GM23338 (cell line): ENCODE measurements around the gene ZNF236. TPM values are rescaled to one million over a fixed set of nuclear protein-coding genes. Genes with fewer than 3 reads are reported as not detected.

ENCODE experiments used
- ATAC-seq: fragments of 200-7000 bp; cut with Tn5 transposase; 3 replicates; pipeline ENCODE4 v1.9.1; 2020
- DNase-seq: peaks from one replicate; pipeline ENCODE4 v3.0.0-alpha.2; 2015; ENCODE audit warnings: low spot score
- H2AFZ ChIP-seq: fragments of 200-600 bp; sonication (generic); 2 replicates; pipeline ENCODE4 v1.8.0; 2016; ENCODE audit warnings: antibody characterized with exemption, mild to moderate bottlenecking, moderate library complexity
- H3F3A ChIP-seq: fragments of 200-600 bp; sonication (generic); replicated peaks from 2 replicates; pipeline ENCODE4 v1.8.0; 2017; ENCODE audit warnings: antibody characterized with exemption, mixed run types, low read depth
- H3K27ac ChIP-seq: fragments of 200-600 bp; sonication (generic); 2 replicates; pipeline ENCODE4 v1.6.1; 2016; ENCODE audit warnings: low read depth
- H3K27me3 ChIP-seq: fragments of 200-600 bp; sonication (generic); 2 replicates; pipeline ENCODE4 v1.8.0; 2016; ENCODE audit warnings: mild to moderate bottlenecking, mixed run types, moderate library complexity; ENCODE audit not compliant: insufficient read depth
- H3K36me3 ChIP-seq: fragments of 200-600 bp; sonication (generic); 2 replicates; pipeline ENCODE4 v1.8.0; 2016; ENCODE audit warnings: mild to moderate bottlenecking; ENCODE audit not compliant: insufficient read depth
- H3K4me1 ChIP-seq: fragments of 200-600 bp; sonication (generic); 2 replicates; pipeline ENCODE4 v1.8.0; 2016; ENCODE audit warnings: mild to moderate bottlenecking, moderate library complexity; ENCODE audit not compliant: insufficient read depth
- H3K4me2 ChIP-seq: fragments of 200-600 bp; sonication (generic); 2 replicates; pipeline ENCODE4 v1.7.1; 2017; ENCODE audit warnings: mixed run types
- H3K4me3 ChIP-seq: fragments of 200-600 bp; sonication (generic); 2 replicates; pipeline ENCODE4 v1.6.1; 2016; ENCODE audit warnings: mixed run types
- H3K79me2 ChIP-seq: fragments of 200-600 bp; sonication (generic); replicated peaks from 2 replicates; pipeline ENCODE4 v1.8.0; 2017; ENCODE audit warnings: mild to moderate bottlenecking; ENCODE audit not compliant: insufficient read depth
- H3K9me2 ChIP-seq: fragments of 200-600 bp; sonication (generic); 2 replicates; pipeline ENCODE4 v1.8.0; 2017; ENCODE audit not compliant: insufficient read depth
- H4K20me1 ChIP-seq: fragments of 200-600 bp; sonication (generic); replicated peaks from 2 replicates; pipeline ENCODE4 v1.8.0; 2017; ENCODE audit warnings: mild to moderate bottlenecking; ENCODE audit not compliant: insufficient read depth
- H3K27ac Mint-ChIP-seq: 2 replicates; pipeline ENCODE4 v1.8.0; 2020; ENCODE audit warnings: inconsistent platforms, mild to moderate bottlenecking, moderate library complexity, mixed read lengths
- H3K27me3 Mint-ChIP-seq: 3 replicates; pipeline ENCODE4 v1.8.0; 2022; ENCODE audit warnings: low read depth, mild to moderate bottlenecking, moderate library complexity, mixed read lengths, inconsistent platforms; ENCODE audit not compliant: insufficient read depth, poor library complexity
- H3K36me3 Mint-ChIP-seq: 3 replicates; pipeline ENCODE4 v1.8.0; 2021; ENCODE audit warnings: low read depth, mild to moderate bottlenecking, inconsistent platforms, moderate library complexity, mixed read lengths
- H3K4me1 Mint-ChIP-seq: 3 replicates; pipeline ENCODE4 v1.8.0; 2020; ENCODE audit warnings: mild to moderate bottlenecking, inconsistent platforms, mixed read lengths
- H3K4me3 Mint-ChIP-seq: 3 replicates; pipeline ENCODE4 v1.8.0; 2021; ENCODE audit warnings: moderate library complexity, mild to moderate bottlenecking, inconsistent platforms, mixed read lengths
- H3K9me3 Mint-ChIP-seq: 3 replicates; pipeline ENCODE4 v1.8.0; 2020; ENCODE audit warnings: moderate library complexity, mild to moderate bottlenecking, inconsistent platforms, mixed read lengths
- CREB1 ChIP-seq: fragments of 250-450 bp; sonication (Bioruptor Pico); IDR thresholded peaks from 2 replicates; pipeline ENCODE4 v1.5.0; 2020; ENCODE audit warnings: low read depth, mild to moderate bottlenecking, moderate library complexity
- EZH2 ChIP-seq: fragments of 200-600 bp; sonication (generic); IDR thresholded peaks from one replicate; pipeline ENCODE4 v1.8.0; 2017; ENCODE audit warnings: antibody characterized with exemption, mild to moderate bottlenecking, low read depth; ENCODE audit not compliant: unreplicated experiment
- EZH2phosphoT487 ChIP-seq: fragments of 200-600 bp; sonication (generic); IDR thresholded peaks from one replicate; pipeline ENCODE4 v1.8.1; 2018; ENCODE audit warnings: antibody characterized with exemption; ENCODE audit not compliant: unreplicated experiment
- JUNB ChIP-seq: IDR thresholded peaks from one replicate; pipeline ENCODE4 v1.6.1; 2016; ENCODE audit warnings: antibody characterized with exemption; ENCODE audit not compliant: unreplicated experiment
- STAT1 ChIP-seq: IDR thresholded peaks from one replicate; pipeline ENCODE4 v1.6.1; 2016; ENCODE audit warnings: antibody characterized with exemption; ENCODE audit not compliant: unreplicated experiment
- ZNF331 ChIP-seq: fragments of 250-450 bp; sonication (Bioruptor Pico); IDR thresholded peaks from 2 replicates; pipeline ENCODE4 v1.5.0; 2020; ENCODE audit warnings: low read depth, mild to moderate bottlenecking, moderate library complexity
- polyA plus RNA-seq: library from polyadenylated mRNA; unstranded; fragments of >200 nt; fragmentation: Nextera tagmentation; extraction: Ambion mirVana; gene quantifications from 2 replicates; pipeline ENCODE4 v1.2.1, GENCODE V29; 2016
- total RNA-seq: library from RNA; depleted of rRNA; stranded (reverse); fragments of >200 nt; shearing (Covaris generic); gene quantifications from 2 replicates; pipeline ENCODE4 v1.2.3, GENCODE V29; 2014
- TF ChIP-seq, protein P1 (sequence below): fragments of 250-450 bp; sonication (Bioruptor Pico); IDR thresholded peaks from 2 replicates; pipeline ENCODE4 v1.5.0; 2020; ENCODE audit warnings: mild to moderate bottlenecking, moderate library complexity
- TF ChIP-seq, protein P2 (sequence below): IDR thresholded peaks from one replicate; pipeline ENCODE4 v1.6.1; 2018; ENCODE audit warnings: antibody characterized with exemption; ENCODE audit not compliant: unreplicated experiment
- TF ChIP-seq, protein P3 (sequence below), 2 experiments: fragments of 200-600 bp in 1 of 2; sonication (generic) in 1 of 2; conservative IDR thresholded peaks; 2 replicates each; pipeline versions ENCODE4 v1.5.1 to v1.6.1; 2016 to 2017; ENCODE audit warnings: antibody characterized with exemption in 2 of 2, low read depth in 2 of 2, mild to moderate bottlenecking in 2 of 2, moderate library complexity in 1 of 2

Gene ZNF236
- total and polyA plus RNA-seq, 2 experiments from 2014 or later, result 8.9 to 16.3 TPM

DNA sequence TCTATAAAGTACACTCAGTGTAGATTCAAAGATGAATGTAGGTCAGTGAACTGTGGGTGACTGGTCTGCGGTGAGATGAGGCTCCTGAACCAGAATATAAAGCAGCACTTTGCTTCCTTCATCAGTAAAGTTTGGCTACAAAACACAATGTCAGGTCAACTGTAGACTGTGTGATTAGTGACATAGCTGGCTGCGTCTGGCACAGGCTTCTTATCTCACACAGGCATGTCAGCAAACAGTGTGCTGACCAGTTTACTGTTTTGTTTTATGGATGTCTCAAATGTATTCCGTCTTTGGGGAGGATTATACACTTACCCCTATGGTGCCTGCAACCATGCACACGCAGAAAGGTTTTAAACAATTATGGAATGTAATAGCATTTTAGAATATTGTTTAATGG is 87.1 kb downstream of the ZNF236 start (continued):
- TF ChIP-seq, protein P1, sequence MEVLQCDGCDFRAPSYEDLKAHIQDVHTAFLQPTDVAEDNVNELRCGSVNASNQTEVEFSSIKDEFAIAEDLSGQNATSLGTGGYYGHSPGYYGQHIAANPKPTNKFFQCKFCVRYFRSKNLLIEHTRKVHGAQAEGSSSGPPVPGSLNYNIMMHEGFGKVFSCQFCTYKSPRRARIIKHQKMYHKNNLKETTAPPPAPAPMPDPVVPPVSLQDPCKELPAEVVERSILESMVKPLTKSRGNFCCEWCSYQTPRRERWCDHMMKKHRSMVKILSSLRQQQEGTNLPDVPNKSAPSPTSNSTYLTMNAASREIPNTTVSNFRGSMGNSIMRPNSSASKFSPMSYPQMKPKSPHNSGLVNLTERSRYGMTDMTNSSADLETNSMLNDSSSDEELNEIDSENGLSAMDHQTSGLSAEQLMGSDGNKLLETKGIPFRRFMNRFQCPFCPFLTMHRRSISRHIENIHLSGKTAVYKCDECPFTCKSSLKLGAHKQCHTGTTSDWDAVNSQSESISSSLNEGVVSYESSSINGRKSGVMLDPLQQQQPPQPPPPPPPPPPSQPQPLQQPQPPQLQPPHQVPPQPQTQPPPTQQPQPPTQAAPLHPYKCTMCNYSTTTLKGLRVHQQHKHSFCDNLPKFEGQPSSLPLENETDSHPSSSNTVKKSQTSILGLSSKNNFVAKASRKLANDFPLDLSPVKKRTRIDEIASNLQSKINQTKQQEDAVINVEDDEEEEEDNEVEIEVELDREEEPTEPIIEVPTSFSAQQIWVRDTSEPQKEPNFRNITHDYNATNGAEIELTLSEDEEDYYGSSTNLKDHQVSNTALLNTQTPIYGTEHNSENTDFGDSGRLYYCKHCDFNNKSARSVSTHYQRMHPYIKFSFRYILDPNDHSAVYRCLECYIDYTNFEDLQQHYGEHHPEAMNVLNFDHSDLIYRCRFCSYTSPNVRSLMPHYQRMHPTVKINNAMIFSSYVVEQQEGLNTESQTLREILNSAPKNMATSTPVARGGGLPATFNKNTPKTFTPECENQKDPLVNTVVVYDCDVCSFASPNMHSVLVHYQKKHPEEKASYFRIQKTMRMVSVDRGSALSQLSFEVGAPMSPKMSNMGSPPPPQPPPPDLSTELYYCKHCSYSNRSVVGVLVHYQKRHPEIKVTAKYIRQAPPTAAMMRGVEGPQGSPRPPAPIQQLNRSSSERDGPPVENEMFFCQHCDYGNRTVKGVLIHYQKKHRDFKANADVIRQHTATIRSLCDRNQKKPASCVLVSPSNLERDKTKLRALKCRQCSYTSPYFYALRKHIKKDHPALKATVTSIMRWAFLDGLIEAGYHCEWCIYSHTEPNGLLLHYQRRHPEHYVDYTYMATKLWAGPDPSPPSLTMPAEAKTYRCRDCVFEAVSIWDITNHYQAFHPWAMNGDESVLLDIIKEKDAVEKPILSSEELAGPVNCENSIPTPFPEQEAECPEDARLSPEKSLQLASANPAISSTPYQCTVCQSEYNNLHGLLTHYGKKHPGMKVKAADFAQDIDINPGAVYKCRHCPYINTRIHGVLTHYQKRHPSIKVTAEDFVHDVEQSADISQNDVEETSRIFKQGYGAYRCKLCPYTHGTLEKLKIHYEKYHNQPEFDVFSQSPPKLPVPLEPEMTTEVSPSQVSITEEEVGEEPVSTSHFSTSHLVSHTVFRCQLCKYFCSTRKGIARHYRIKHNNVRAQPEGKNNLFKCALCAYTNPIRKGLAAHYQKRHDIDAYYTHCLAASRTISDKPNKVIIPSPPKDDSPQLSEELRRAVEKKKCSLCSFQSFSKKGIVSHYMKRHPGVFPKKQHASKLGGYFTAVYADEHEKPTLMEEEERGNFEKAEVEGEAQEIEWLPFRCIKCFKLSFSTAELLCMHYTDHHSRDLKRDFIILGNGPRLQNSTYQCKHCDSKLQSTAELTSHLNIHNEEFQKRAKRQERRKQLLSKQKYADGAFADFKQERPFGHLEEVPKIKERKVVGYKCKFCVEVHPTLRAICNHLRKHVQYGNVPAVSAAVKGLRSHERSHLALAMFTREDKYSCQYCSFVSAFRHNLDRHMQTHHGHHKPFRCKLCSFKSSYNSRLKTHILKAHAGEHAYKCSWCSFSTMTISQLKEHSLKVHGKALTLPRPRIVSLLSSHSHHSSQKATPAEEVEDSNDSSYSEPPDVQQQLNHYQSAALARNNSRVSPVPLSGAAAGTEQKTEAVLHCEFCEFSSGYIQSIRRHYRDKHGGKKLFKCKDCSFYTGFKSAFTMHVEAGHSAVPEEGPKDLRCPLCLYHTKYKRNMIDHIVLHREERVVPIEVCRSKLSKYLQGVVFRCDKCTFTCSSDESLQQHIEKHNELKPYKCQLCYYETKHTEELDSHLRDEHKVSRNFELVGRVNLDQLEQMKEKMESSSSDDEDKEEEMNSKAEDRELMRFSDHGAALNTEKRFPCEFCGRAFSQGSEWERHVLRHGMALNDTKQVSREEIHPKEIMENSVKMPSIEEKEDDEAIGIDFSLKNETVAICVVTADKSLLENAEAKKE (CRISPR knock-in tag), result no peak
- TF ChIP-seq JUNB (no peak), EZH2phosphoT487 (no peak), CREB1 (CRISPR knock-in tag) (no peak)

DNA sequence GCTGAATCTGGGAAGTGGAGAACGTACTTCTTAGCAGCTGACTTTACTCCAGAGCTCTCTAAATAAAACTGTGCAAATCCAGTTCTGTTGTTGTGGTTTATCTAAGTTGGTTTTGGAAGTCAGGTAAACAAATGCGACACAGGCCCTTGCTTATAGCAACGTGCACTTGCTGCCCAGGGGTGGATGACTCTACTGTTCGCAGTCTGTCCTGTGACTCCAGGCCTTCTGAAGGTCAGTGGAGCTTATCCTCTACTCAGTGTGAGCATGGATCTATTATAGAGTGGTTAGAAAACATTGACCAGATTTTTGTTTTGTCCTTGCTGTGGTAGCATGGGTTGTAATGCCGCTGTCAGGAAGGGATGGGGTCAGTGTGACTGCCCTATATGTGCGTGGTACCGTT is 89.1 kb downstream of the ZNF236 start:
- Histone ChIP-seq H3K27ac (no peak overlapping the region), H3K4me3 (no peak overlapping the region), H2AFZ (no peak overlapping the region), H3K4me2 (no peak overlapping the region), H3K36me3 (no peaks in the 10 kb centered on the region; the same call in 1 of the 2 replicates), H3K79me2 (no peaks in the 10 kb centered on the region), H3F3A (no peaks in the 10 kb centered on the region), H3K4me1 (no peaks in the 10 kb centered on the region), H3K27me3 (no peaks in the 10 kb centered on the region), H4K20me1 (no peaks in the 10 kb centered on the region), H3K9me2 (no peaks in the 10 kb centered on the region)
- Mint-ChIP-seq H3K4me1 (no peaks in the 10 kb centered on the region), H3K4me3 (no peak overlapping the region), H3K27ac (no peak overlapping the region), H3K27me3 (no peaks in the 10 kb centered on the region), H3K9me3 (no peaks in the 10 kb centered on the region; the same call in 2 of the 3 replicates), H3K36me3 (peaks cover 19% of the 10 kb centered on the region; the same call in 2 of the 3 replicates)
- no peak for ATAC-seq
- DNase-seq, result no peak
- TF ChIP-seq EZH2 (no peak), ZNF331 (CRISPR knock-in tag) (no peak), STAT1 (no peak), CREB1 (CRISPR knock-in tag) (no peak), EZH2phosphoT487 (no peak)
- TF ChIP-seq, protein P2, sequence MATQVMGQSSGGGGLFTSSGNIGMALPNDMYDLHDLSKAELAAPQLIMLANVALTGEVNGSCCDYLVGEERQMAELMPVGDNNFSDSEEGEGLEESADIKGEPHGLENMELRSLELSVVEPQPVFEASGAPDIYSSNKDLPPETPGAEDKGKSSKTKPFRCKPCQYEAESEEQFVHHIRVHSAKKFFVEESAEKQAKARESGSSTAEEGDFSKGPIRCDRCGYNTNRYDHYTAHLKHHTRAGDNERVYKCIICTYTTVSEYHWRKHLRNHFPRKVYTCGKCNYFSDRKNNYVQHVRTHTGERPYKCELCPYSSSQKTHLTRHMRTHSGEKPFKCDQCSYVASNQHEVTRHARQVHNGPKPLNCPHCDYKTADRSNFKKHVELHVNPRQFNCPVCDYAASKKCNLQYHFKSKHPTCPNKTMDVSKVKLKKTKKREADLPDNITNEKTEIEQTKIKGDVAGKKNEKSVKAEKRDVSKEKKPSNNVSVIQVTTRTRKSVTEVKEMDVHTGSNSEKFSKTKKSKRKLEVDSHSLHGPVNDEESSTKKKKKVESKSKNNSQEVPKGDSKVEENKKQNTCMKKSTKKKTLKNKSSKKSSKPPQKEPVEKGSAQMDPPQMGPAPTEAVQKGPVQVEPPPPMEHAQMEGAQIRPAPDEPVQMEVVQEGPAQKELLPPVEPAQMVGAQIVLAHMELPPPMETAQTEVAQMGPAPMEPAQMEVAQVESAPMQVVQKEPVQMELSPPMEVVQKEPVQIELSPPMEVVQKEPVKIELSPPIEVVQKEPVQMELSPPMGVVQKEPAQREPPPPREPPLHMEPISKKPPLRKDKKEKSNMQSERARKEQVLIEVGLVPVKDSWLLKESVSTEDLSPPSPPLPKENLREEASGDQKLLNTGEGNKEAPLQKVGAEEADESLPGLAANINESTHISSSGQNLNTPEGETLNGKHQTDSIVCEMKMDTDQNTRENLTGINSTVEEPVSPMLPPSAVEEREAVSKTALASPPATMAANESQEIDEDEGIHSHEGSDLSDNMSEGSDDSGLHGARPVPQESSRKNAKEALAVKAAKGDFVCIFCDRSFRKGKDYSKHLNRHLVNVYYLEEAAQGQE, result no peak
- TF ChIP-seq, protein P3, sequence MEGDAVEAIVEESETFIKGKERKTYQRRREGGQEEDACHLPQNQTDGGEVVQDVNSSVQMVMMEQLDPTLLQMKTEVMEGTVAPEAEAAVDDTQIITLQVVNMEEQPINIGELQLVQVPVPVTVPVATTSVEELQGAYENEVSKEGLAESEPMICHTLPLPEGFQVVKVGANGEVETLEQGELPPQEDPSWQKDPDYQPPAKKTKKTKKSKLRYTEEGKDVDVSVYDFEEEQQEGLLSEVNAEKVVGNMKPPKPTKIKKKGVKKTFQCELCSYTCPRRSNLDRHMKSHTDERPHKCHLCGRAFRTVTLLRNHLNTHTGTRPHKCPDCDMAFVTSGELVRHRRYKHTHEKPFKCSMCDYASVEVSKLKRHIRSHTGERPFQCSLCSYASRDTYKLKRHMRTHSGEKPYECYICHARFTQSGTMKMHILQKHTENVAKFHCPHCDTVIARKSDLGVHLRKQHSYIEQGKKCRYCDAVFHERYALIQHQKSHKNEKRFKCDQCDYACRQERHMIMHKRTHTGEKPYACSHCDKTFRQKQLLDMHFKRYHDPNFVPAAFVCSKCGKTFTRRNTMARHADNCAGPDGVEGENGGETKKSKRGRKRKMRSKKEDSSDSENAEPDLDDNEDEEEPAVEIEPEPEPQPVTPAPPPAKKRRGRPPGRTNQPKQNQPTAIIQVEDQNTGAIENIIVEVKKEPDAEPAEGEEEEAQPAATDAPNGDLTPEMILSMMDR (conservative IDR thresholded peaks at IDR 0.05; ENCODE audit: low read depth in 2 of 2), result no peak
